Measurements from ENCODE around the gene PTAR1.

GRCh38 chr9:69806627-69807026 is 46.8 kb upstream of the PTAR1 start:
- TF ChIP-seq EP300 (IDR thresholded peaks at IDR 0.05) = no peak
- TF ChIP-seq POLR2A (IDR thresholded peaks at IDR 0.05) = no peak
- TF ChIP-seq CTCF (IDR thresholded peaks at IDR 0.05) = no peak
